ENCODE data around the gene ZNF134.

Gene ZNF134
- total RNA-seq: 78.2 to 79.6 reads per million in 2 donors

- DNase-seq: peak; percentile 58
Measured at GRCh38 chr19:57613941-57614743, at the start of gene ZNF134. ZNF134 (plus strand) TSS chr19:57614242; CDS start chr19:57619469, 5,227 bp downstream.

DNA sequence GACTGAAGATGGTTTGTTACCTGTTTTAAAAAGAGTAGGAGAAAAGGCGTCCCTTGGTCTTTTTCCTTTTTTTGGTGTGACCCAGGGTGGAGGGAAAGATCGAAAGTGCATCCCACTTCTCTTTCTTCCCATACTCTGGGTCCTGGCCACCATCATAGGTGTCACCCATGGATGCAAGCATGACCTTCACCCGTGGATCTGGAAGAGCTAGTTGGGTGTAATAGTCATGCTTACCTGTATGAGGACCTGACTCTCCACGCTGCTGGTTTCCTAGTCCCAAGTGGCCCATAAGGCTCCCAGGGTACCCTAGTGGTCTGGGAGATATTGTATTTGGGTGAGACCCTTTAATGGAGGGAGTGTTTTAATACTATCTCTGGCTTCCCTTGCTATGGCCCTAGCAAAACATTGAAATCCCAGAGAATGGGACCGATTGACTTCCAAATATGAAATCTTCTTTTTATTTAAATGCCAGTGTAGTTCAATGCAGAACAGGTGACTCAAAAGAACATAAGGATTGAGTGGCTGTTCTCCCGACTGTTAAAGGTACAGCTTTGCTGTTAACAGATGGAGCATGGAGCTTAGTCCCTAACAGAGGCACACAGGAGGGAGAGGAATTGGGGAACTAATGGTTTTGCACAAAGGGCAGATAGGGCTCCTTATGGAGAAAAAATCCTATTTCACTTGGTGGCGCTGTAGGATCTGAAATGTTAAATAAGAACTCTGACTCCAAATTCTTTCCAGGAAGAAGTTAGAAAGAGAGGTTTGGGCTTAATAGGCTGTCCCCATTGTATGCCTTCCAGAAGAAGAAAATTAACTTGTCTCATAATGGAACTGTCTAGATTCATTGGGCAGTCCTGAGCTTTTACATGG lies 47.4 kb upstream of the ZNF134 start:
- DNase-seq: no peak

DNA sequence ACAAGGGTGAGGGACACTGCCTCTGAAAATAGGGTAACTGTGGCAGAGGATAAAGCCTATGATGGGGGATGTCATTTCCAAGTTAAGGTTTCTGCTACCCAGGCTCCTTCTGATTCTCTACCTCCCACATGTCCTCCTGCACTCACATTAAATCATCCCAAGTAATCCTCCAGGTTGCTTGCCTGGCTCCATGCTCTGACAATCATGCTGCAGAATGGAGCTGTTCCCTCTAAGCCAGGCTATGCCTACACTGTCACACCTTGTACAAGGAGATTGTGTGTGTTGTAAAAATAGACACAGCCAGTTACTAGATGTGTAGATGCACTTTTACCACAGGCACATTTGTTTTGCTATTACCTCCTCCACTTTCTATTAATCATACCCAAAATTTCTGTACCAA lies 43.3 kb upstream of the ZNF134 start:
- no peak for DNase-seq

DNA sequence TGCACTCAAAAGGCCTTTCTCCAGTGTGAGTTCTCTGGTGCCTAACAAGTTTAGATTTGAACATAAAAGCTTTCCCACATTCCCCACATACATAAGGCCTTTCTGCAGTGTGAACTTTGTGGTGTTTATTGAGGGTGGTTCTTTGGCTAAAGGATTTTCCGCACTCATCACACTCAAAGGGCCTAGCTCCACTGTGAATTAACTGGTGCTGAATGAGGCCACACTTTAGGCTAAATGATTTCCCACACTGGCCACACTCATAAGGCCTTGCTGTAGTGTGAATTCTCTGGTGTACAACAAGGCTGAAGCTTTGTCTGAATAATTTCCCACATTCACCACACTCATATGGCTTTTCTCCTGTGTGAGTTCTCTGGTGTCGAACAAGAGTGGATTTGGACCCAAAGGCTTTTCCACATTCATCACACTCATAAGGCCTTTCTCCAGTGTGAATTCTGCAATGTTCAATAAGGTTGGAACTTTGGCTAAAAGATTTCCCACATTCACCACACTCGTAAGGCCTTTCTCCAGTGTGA lies 41.6 kb upstream of the ZNF134 start:
- no peak for DNase-seq

DNA sequence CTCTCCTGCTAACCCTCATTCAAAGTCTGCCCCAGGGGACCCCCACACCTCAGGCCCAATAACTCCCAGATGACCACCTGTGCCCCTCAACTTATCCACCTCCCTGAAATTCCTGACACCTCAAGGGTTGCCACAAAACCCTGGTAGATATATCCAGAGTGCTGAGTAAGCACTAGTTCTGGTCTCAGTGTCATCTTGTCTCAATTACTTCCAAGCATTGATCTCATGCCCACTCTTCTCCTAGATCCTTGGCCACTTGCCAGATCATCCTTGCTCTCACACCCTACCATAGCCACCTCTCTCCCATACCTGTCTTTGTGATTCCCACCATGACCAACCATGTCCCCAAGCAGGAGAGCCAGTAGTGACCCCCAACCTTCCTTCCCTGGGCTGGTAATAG lies 37.4 kb upstream of the ZNF134 start:
- DNase-seq: no peak

GRCh38 chr19:57578487-57579205 lies 35.4 kb upstream of the ZNF134 start, which contains the start of gene ZNF416:
ZNF416 (minus strand) TSS chr19:57578911; CDS start chr19:57578704, 207 bp downstream.
- peak; percentile 68 for DNase-seq

GRCh38 chr19:57583104-57583520 lies 30.9 kb upstream of the ZNF134 start:
- DNase-seq: no peak

DNA sequence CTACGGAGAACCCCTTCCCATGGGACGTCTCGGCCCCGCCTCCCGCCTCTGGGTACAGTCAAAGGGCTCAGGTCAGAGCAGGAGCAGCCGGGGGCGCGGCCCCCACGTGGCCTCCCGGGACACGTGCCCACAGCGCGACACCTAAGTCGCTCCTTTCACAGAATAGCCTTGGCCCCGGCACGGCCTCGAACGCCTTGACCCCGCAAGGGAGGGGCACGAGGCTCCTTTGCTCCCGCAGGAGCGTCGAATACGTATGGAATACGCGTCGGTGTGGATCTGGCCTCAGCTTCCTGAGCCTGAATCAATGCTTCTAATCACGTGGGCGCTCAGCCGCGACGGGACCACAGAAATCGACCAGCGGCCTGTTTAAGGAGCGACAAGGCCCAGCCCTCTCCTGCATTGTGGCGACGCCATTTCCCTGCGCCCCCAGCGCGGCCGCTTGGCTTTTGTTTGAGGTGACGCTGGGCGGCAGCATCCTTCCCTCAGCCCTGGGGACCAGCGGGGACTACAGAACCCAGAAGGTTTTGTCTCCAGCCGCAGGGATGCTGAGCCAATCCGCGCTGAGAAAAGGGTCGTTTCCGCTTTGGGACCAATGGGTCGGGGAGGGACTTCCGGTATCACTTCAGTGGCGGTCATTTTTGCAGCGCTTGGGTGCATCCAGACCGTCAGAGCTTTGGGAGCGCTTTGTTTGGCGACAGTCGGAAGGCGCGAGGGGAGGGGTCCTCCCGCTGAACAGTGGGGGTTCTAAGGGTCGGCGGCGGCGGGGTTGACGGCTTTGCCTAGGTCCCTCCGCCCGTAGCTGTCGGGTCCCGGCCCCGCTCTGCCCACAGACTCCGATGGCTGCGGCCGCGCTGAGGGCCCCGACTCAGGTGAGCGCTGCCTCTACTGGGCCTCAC lies 30.3 kb upstream of the ZNF134 start, which contains the start of gene ZIK1:
TSS of gene ZIK1 (plus strand) at position 625 of the 896 bp plus-strand sequence. CDS start at position 837, 212 bp downstream.
- DNase-seq: peak; percentile 47

- DNase-seq: no peak
Measured at GRCh38 chr19:57587529-57587928, 26.5 kb upstream of the ZNF134 start.

GRCh38 chr19:57599377-57599760 lies 14.7 kb upstream of the ZNF134 start:
- DNase-seq: no peak

- peak; percentile 32 for DNase-seq
Measured at GRCh38 chr19:57599761-57600383, 14.2 kb upstream of the ZNF134 start, which contains the start of gene ZNF530. ZNF530 (plus strand) TSS chr19:57599885; CDS start chr19:57604346, 4,461 bp downstream.

DNA sequence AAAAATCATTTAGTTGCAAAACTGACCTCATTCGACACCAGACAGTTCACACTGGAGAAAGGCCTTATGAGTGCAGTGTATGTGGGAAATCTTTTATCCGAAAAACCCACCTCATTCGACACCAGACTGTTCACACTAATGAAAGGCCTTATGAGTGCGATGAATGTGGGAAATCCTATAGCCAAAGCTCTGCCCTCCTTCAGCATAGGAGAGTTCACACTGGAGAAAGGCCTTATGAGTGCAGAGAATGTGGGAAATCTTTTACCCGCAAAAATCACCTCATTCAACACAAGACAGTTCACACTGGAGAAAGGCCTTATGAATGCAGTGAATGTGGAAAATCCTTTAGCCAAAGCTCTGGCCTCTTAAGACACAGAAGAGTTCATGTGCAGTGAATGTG lies 7.1 kb upstream of the ZNF134 start:
- no peak for DNase-seq

GRCh38 chr19:57611113-57611512 lies 2.9 kb upstream of the ZNF134 start:
- no peak for DNase-seq

GRCh38 chr19:57615346-57615745 lies 1.3 kb downstream of the ZNF134 start:
- DNase-seq: no peak

GRCh38 chr19:57620673-57621348 lies 6.8 kb downstream of the ZNF134 start:
- no peak for DNase-seq

DNA sequence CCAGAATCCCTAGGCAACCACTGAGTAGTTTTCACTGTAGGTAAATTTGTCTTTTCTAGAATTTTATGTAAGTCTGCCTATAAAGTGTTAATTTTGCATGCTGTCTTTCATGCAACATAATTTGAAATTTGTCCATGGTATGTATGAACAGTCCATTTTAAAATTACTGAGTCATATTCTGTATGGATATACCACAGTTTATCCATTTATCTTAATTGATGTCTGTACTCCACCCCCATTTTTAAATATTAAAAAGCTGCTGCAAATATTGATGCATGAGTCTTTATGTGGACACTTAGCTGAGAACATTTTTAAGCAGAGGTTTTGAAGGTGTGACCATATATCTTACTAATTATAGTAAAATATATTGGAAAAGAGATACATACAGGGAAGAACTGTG lies 9.0 kb downstream of the ZNF134 start:
- no peak for DNase-seq

DNA sequence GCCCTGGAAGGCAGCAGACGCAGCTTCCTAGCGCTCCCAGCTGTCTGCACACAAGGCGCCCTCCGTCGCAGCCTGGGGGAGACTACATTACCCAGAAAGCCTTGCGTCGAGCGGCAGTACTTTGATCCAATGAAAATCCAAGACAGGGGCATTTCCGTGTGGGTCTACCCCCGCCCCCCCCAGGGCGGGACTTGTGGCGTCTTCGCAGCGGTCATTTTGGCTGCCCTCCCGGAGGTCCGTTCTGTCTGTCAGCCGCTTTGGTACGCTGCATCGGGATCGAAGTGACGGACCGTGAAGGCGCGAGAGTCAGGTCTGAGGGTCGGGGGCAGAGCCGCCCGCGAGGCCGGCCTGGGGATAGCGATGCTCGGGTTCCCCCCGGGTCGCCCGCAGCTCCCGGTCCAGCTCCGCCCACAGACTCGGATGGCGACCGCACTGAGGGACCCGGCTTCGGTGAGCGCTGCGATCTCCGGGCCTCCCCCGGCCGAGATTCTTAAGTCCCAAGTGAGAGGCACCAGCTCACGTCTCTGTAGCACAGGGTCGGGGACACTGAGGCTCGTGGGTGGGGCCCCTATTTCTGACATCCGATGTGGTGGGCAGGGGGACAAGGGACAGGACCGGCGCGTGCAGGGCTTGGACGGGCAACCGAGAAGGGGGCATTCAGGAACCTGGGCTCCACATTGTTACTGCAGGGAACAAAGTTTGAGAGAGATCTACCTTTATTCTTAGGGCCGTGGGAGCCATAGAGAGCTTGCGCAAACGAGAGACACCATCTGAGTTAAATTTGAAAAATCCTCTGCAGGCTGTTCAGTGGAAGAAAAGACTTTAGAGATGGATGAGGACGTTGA lies 19.2 kb downstream of the ZNF134 start, which contains the start of gene ZNF211:
TSS of gene ZNF211 (plus strand) at position 182 of the 845 bp plus-strand sequence. CDS start at position 361, 179 bp downstream.
- peak; percentile 53 for DNase-seq

- DNase-seq: no peak
Measured at GRCh38 chr19:57633832-57634131, 19.7 kb downstream of the ZNF134 start.

DNA sequence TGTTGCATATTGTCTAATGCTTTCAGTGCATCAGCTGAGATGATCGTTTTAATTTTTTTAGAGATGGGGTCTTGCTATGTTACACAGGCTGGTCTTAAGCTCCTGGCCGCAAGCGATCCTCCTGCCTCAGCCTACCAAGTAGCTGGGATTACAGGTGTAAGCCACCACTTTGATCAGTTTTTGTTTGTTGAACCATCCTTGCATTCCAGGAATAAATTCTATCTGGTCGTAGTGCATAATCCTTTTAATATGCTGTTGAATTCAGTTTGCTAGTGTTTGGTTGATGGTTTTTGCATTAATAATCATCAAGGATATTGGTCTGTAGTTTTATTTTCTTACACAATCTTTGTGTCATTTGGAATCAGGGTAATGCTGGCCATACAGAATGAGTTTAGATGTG lies 23.3 kb downstream of the ZNF134 start:
- no peak for DNase-seq
